Suppressor macrophage treated with lipopolysaccharide for 4 hours (primary cell): ENCODE results near the gene PRKCE.
A peak's percentile ranks its signal among the peaks of the same experiment; 100 is the strongest.

Experiments used
- DNase-seq: peaks from one replicate; pipeline ENCODE4 v3.0.0-alpha.2; 2020

The PRKCE gene

DNA sequence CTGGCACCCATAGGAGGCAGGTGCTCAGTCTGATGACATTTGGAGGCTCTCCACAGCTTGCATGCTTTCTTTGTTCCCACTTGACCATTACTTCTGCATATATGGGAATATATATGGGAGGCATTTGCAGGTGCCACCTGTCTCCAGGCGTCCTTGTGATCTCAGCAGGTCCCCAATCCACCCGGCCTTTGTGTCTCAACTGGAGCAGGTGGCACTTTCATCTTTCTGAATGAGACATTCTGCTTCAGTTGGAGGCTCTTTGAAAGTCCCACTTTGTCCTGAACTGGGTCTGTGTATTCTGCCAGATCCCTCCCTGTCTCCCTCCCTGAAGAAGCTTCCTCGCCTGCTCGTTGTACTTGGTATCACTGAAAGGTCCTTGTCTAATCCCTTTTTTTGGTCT lies 327.6 kb downstream of the PRKCE start:
- DNase-seq, result no peak

DNA sequence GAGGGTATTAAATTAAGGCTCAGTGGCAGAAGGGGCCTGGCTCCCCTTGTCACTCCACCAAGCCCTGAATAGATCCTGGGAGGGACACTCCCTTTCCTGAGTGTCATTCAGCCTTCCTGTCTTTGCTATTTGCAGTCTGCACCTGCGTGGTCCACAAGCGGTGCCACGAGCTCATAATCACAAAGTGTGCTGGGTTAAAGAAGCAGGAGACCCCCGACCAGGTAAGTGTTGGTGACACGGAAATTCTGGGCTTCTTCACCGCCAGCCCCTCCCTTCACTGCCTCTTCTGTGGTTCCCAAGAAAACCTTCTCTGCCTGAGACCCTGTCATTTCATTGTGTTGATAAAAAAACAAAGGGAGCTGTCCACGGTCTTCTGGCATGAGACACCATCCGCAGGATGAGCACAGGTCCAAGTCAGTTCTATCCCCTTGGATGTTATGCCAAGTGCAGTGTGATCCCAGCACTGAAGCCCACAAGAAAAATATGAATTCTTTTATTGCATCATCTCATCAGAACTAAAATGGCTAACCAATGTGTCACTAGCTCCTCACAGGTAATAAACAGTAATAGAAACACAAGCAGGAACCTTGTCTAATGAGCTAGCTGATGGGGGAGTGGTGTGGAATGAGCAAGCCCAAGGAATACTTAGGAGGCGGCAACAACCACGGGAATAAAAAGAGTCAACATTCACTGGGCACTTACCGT lies 328.8 kb downstream of the PRKCE start:
- DNase-seq, result no peak

DNA sequence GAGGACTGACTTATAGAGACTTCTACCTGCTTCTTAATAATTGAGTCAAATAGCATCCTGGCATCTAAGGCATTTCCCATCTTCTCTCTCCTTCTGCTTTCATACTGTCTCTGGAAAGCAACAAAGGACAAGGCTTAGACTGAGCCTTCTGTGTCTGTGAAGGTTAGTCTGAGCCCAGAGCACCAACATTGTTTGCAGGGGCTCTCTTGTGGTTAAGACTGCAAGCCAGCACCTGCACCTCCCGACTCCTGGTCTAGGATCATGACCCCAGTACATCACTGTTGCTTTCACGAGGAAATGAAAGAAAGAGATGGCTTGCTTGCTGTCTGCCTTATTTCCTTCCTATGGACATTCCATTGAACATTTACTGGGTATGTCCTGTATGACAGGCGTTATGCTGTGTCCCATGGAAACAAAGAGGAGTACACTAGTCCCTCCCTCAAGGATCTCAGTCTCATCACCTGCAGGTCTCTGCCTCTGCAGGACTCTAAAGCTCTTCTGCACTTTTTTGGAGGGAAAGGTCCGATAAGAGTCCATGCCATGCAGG lies 330.0 kb downstream of the PRKCE start:
- DNase-seq, result no peak

DNA sequence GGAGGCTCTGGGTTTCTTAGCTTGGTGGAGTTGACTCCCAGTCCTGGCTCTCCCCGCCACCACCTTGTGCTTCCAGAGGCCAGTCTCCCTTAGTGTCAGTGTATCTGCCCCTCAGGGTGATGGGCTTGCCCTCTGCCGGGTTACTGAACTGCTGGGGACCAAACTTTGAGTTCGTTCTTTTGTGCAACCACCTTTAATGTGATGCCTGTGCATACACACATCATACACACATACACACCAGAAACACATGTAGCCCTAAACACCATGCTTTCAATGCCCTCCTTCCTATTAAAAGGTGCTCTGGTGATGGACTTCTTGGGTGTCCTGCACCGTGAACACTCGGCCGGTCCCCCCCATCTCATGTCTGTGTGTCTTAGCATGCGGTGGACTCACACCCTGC lies 330.6 kb downstream of the PRKCE start:
- DNase-seq, result no peak

DNA sequence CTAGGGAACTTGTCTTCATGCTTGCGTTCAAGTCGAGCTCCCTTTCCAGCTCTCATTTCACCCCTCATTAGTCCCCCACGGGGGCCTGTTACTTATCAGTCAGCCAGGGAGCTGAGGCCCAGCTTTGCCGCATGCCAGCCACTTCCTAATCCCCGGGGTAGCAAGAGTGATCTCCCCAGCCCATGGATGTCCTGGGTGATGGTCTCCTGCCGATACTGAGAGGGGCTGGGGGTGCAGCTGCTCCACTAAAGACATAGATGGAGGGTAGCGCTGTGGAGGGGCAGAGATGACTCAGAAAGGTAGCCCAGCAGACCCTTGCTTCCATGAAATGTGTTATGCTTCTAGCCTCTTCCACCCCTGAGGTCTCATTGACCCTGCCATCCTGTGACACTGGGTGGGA lies 331.7 kb downstream of the PRKCE start:
- no peak for DNase-seq

DNA sequence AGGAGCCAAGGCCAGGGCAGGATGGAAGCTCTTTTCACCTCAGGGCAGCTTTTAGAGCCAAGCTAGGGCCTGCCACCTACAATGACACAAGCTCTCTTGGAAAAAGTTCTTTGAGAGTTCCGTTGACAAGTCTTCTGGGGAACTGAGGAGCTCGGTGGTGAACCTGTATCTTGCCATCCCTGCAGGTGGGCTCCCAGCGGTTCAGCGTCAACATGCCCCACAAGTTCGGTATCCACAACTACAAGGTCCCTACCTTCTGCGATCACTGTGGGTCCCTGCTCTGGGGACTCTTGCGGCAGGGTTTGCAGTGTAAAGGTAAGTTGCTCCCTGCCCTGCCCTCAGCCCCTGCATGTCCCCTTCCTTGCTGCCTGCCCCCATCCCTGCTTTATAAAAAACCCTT lies 332.9 kb downstream of the PRKCE start:
- DNase-seq, result no peak

DNA sequence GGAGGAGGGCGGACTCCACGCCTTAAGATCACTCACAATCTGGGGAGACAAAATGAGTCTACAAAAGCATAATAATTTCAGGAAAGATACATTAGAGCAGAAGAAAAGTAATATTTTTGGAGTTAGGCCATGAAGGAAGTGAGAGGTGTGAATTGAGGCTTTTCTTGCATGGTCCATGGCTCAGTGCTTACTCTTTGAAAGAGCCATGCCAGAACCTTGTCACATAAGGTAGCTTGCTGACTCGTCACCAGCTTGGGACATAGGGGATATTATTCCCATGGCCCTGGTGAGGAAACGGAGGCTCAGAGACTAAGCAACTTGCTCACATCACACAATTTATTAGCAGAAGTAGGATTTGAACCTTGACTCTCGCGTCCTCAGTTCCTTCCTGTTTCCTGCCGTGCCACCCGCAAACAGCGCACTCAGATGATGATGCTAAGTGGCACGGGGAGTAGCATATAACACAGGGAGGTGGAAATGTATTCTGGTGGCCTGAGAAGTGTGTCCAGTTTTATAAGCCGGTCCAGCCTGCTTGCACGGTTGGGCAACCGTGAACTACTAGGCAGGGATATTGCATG lies 333.5 kb downstream of the PRKCE start:
- peak; percentile 56 for DNase-seq

DNA sequence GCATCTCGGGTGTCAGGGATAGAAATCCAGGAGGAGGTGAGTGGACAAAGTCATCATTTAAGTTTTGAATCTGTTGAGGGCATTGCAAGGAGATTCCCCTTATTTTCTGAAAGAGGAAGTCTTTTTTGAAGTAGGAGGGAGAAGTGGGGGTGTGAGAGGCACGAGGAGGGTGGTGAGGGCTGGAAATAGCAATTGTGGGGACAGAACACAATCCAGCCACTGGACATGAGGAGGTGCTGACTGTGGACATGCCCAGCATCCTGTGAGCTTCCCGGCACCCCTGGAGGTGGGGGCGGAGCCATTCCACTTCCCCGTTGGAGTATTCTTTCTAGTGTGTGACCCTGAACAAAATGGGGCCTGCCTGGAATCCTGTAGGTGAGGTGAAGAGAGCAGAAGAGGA lies 335.0 kb downstream of the PRKCE start:
- peak; percentile 62 for DNase-seq

DNA sequence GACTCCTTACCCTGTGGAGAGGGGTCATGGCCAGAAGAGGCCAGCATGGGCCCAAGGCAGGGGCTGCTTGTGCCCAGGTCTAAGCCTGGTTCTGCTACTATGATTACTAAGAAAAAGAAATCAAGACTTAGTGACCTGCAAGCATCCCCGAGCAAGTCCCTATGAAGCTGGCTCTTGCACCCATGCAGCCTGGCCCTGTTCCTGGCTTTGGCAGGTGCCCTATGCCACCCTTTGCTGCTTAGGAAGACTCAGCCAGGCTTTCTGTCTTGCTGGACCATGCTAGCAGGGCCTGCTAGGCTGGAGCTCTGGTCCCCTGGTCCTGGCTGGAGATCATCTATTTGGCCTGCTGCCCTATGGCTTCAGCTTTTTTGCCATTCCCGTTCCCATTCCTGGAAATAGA lies 336.4 kb downstream of the PRKCE start:
- no peak for DNase-seq

DNA sequence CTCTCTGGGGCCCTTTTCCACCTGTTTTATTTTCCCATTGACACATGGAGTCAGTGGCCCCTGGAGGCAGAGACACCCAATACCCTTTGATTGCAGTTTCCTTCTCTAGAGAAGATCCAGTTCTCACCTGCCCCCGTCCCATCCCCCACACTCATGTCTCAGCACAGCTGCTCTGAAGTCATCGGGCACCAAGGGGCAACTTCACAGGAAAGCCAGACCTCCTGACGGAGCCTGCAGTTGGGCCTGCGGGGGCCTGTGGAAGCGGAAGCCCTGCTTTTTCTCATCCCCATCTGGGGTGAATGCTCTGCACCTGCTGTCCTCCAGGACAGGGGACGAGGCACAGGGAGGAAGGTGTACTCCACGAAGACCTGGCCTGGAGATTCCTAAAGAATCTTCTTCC lies 337.4 kb downstream of the PRKCE start:
- no peak for DNase-seq

DNA sequence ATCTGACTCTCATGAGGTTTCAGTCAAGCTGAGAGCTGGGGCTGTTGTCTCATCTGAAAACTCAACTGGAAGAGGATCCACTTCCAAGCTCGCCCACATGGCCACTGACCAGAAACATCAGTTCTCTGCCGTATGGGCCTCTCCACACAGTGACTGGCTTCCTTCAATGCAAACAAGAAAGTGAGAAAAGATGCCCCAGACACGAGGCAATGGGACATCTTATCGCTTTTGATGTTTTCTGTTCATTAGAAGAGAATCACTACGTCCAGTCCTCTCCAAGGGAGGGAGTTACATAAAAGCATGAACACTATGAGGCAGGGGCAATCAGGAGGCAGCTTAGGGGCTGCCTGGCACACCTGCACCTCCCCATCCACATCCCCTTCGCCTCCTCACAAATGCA lies 338.7 kb downstream of the PRKCE start:
- DNase-seq, result no peak

DNA sequence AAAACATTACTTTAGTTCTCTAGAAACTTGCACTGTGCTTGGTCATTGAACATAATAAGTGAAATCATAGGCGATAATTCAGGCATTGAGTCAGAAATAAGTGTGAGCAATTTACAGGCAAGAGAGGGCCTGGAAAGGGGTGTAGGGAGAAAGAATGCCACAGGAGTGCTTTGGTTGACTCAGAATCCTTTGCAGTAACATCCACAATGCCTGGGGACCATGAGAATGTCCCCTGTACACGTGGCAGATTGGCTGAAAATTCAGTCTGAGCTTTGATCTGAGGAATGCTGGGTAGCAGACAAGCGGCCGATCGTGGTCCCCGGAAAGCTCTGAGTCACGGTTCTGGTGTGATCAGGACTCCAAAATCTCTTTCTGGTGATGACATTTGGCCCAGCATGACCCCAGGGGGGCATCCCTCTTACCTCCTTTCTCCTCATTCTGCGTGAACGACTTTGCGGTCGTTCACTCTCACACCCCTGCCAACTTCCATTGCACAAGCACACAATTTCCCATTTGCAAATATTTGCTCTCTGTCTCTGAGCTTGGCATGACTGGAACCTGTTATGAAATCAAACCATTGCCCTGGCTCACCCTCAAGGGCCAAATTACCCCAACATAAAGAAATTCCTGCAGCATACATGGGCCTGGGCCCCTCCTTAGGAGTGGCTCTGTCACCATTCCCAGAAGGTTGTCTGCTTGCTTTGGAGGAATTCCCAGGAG lies 340.7 kb downstream of the PRKCE start:
- no peak for DNase-seq

DNA sequence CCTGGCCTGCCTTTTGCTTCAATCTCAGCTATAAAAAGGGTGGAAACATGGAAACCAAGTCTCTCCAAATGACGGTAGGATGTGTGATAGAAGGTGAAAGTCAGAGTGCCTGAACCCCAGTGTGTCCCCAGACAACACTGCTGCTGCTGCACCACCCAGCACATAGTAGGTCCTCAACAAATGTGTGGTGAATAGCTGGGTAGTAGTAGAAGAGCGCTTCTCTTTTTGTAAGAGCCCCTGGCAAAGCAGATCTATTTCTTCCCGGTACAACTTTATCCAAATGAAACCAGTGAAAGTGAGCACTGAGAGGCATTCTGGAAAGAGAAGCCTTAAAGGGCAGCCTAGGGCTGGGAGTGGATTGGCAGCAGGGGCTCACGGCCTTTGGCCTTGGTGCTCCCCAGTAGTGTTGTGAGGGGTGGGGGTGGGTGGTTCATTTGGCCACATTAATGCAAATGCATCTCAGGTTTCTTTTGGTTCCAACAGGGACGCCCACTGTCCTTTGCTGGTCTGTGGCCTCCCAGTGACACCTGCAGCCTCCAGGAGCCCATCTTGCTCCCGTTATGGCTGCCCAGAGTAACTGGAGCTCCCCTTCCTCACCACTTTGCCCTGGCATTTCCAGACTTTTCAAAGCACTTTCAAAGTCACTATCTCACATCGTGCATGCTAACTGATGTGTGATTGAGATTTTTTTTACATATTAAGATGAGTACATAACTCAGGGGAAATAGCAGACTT lies 341.4 kb downstream of the PRKCE start:
- no peak for DNase-seq

DNA sequence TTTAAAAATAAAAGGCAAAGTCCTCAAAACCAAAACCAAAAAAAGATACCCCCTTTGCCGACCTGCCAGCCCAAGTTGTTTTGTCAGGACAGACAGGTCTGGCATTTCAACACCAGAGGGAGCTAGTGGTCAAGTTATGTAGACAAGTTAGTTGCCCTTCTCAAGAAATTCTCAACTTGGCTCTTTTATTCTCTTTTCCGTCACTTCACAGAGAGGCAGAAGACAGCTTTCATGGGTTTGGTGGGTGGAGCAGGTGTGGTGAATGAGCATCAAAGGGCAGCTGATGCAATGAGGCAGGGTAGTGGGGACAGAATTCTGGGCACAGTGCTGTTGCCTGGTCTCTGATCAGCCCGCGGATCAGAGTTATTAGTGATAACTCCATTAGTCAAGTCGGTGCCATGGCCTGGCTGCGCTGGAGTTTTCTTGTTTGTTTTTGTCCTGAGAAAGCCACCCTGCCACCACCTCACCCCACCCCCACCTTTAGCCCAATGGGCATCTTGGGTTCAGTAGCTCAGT lies 342.1 kb downstream of the PRKCE start:
- peak; percentile 89 for DNase-seq

DNA sequence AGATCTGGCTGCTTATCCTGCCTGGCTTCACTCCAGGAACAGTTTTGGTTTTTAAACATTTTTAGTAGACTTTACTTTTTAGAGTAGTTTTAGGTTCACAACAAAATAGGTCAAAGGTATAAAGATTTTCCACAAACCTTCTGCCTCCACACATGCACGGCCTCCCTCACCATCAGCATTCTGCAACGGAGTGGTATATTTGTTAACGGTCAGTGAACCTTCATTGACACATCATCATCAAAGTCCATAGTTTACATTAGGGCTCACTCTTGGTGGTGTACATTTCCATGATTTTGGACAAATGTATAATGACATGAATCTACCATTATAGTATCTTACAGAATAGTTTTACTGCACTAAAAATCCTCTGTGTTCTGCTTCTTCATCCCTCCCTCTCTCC lies 342.6 kb downstream of the PRKCE start:
- DNase-seq, result no peak

DNA sequence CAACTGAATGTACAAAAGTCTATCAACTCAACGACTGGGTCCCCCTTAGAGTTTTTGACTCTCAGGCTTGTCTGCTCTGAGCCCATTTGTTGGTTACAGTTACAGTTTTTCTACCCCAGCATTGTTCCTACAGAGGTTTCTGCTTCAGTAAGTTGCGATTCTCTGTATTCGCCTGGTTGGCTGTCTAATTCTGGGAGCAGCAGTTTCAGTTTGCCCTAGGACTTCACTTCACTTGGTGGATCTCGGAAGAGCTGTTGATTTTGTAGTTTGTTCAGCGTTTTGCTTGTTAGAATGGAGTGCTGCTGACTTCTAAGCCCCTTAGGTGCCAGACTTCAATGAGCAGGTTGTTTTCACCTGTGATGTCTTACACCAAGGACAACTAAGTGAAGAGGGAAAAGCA lies 349.2 kb downstream of the PRKCE start:
- no peak for DNase-seq

DNA sequence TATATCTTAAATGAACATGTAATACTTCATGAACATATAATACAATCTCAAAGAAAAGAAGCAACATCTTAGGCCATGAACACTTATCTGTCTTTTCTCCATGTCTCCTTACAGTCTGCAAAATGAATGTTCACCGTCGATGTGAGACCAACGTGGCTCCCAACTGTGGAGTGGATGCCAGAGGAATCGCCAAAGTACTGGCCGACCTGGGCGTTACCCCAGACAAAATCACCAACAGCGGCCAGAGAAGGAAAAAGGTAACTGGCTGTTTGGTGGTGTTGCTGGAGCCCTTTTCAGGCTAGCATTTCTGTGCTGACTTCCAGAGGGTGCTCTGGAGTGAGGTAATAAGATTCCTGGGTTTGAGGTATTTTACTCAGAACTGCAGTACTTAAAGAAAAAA lies 349.8 kb downstream of the PRKCE start:
- DNase-seq, result no peak

DNA sequence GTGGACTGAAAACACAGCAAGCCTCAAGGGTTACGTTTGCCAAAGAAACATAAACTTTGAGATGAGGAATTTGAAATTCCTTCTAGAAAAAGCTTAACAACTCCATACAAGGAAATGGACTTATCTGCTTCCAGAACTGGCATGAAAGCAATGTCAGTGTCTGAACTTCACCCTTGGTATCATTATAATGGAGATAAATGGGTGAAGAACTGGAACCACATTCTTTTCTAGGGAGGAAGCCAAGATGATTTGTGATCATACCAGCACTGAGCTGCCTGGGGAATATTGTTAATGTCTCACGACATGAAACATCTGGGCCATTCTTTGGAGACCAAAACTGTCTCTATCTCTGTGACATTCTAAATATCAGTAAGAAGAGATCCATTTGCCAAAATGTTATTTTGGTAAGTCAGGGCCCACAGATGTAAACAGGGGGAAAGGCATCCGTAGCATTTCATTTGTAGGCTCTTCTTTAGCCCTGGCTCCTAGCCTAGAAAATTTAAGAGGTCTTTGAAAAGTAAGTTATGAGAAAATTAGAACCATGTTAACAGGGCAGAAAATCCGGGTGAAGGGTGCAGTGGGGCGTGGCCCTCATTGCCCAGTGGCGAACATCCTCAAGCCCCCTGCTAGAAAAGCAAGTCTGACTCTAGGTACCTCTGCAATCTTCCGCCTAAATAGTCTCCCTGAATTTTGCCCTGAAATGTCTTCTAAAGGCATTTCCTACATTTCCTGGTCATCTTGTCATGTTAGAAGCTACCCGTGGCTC lies 350.4 kb downstream of the PRKCE start:
- no peak for DNase-seq

DNA sequence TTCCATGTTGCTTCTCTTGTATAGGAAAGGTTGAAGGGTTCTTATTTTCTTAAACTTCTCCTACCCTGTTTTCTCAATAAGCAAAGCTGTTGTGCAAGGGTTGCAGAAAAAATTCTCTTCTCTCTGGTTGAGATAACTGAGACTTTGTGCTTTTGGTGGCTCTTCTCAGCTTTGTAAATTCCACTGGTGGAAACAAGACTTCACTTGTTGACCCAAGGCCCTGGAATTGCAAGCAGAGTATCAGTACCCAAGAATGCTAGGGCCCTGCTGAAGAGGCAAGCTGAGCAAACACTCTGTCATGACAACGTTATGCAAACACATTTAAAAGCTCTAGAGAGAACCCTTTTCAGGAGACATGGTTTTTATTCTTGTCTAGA lies 351.0 kb downstream of the PRKCE start:
- DNase-seq, result no peak

DNA sequence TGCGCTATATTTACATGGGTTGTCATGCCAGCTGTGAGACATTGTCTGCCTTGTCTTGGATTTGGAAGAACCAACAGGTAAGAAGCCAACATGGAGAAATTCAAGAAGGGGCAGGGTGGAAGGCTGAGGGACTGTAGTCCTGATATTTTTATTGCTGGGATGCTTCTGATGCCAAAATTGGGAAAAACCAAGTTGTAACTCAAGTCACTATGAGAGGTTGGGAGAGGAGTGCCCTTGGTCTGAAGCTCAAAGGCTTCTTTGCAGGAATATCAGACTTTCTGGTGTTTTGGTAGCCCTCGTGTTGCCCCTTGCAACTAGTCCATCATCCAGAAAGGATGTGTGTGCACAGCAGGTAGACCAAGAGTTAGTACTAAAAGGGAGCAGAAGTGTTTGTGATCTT lies 351.5 kb downstream of the PRKCE start:
- DNase-seq, result no peak

DNA sequence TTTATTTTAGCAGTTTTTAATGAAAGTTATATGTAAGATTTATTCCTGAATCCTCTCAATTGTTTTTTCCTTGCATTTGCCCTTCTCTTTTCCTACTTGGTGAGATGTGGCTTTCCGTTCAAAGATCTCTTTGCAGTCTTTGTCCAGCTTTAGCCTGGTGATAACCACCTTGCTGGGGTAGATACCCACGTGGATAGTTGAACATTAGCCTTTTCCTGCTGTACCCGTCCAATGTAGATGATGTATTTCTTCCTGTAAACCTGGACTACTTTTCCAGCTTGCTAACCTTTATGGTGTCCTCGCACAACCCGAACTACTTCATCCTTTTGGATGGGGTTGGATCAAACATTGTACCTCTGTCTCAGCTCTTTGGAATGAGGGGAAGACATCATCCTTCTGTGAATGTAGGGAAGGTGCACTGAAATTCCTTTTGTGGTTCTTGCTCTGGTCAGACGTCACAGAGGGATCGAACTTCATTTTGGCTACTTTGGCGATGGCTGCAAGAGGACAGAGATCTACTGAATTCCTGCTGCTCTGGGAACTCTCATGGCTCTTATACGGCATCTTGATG lies 352.5 kb downstream of the PRKCE start:
- no peak for DNase-seq

DNA sequence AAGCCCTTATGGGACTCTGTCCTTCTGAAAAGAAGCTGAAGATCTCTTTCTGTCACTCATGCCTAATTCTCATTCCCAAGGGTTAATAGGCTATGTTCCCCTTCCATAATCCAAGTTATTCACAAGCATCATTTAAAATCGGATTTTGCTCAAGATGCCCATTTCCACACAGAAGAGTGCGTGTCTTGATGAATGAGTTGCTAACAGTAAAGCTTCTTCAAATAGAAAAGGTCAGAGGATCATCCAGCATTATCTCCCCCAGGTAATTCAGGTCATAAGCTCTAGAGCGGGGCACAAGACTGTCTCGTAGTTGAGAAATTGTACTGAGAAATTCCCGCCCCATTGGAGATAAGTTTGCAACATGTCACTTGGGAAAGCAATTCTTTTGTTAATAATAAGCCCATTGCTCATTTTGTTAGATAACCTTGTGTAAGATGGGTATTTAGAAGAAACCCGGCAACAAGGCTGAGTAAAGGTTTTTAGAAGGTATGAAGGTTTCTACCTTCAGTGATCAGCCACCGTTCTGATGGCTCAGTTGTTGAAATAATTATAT lies 355.1 kb downstream of the PRKCE start:
- no peak for DNase-seq
